Endothelial cell of umbilical vein (primary cell): Measurements from ENCODE around the gene CSN1S1. TPM values are rescaled to one million over a fixed set of nuclear protein-coding genes. Genes with fewer than 3 reads are reported as not detected.

Source experiments
- BruUV-seq: library from RNA; stranded (reverse); fragments of 400-500 nt; replicated peaks from 2 replicates; lab custom pipeline; 2021; lab: Mats Ljungman, UMichigan
- CTCF ChIA-PET: fragments of 300-600, 350-600 bp; sonication (Branson Sonifier 250); formaldehyde crosslinking; loops from one replicate; lab custom pipeline; 2021; ENCODE audit warnings: antibody characterized with exemption, inconsistent platforms; lab: Charles Lee
- POLR2A ChIA-PET: fragments of 300-600, 350-600 bp; sonication (Branson Sonifier 250); formaldehyde crosslinking; loops from one replicate; lab custom pipeline; 2021; ENCODE audit warnings: antibody characterized with exemption, inconsistent platforms; lab: Charles Lee
- DNase-seq: peaks from one replicate; pipeline ENCODE4 v3.0.0-alpha.2; 2011; ENCODE audit warnings: low read depth, low spot score
- FAIRE-seq: peaks from 2 replicates; lab custom pipeline; 2011; peaks lifted over from hg19 to GRCh38; lab: Jason Lieb, UNC
- H2AFZ ChIP-seq: 2 replicates; pipeline ENCODE4 v1.6.0; 2012; ENCODE audit warnings: low read depth, low read length, control low read depth, inconsistent platforms
- H3K27ac ChIP-seq: 2 replicates; pipeline ENCODE4 v1.5.1; 2011; ENCODE audit warnings: low read depth, mild to moderate bottlenecking, control low read depth, low read length, moderate library complexity; ENCODE audit not compliant: insufficient read depth
- H3K27me3 ChIP-seq, 2 experiments: 2 replicates each; pipeline versions ENCODE4 v1.6.0 to v1.6.1; 2011; ENCODE audit warnings: low read length in 2 of 2, mixed read lengths in 1 of 2; ENCODE audit not compliant: control insufficient read depth in 2 of 2, insufficient read depth in 2 of 2
- H3K36me3 ChIP-seq, 2 experiments: 2 replicates in 1 of 2; 3 replicates in 1 of 2; pipeline ENCODE4 v1.5.1; 2011; ENCODE audit warnings: low read length in 2 of 2, mild to moderate bottlenecking in 1 of 2, moderate library complexity in 1 of 2; ENCODE audit not compliant: control insufficient read depth in 2 of 2, insufficient read depth in 2 of 2; ENCODE audit errors: extremely low read depth in 1 of 2
- H3K4me1 ChIP-seq: 3 replicates; pipeline ENCODE4 v1.5.1; 2011; ENCODE audit warnings: mild to moderate bottlenecking, low read length; ENCODE audit not compliant: control insufficient read depth, insufficient read depth; ENCODE audit errors: extremely low read depth
- H3K4me2 ChIP-seq: 2 replicates; pipeline ENCODE4 v1.6.1; 2011; ENCODE audit warnings: low read length, control low read depth, mixed read lengths; ENCODE audit not compliant: insufficient read depth
- H3K4me3 ChIP-seq, 3 experiments: fragments of 200-600 bp in 1 of 3; sonication (generic), shearing (Covaris generic) in 1 of 3; replicated peaks in 1 of 3; 2 replicates each; pipeline ENCODE4 v1.5.1; 2011 to 2016; ENCODE audit warnings: control low read depth in 3 of 3, low read length in 3 of 3, mild to moderate bottlenecking in 2 of 3, inconsistent platforms in 1 of 3, low read depth in 1 of 3, moderate library complexity in 1 of 3; ENCODE audit not compliant: insufficient read depth in 1 of 3
- H3K79me2 ChIP-seq: 2 replicates; pipeline ENCODE4 v1.6.0; 2012; ENCODE audit warnings: low read length, inconsistent platforms; ENCODE audit not compliant: control insufficient read depth, insufficient read depth
- H3K9ac ChIP-seq: replicated peaks from 2 replicates; pipeline ENCODE3; 2011; ENCODE audit warnings: low read length, control low read depth; ENCODE audit not compliant: insufficient read depth; ENCODE audit errors: extremely low read depth
- H3K9me1 ChIP-seq: replicated peaks from 3 replicates; pipeline ENCODE4 v1.6.0; 2011; ENCODE audit warnings: mild to moderate bottlenecking, low read length; ENCODE audit not compliant: control insufficient read depth, insufficient read depth; ENCODE audit errors: extremely low read depth
- H3K9me3 ChIP-seq: replicated peaks from 2 replicates; pipeline ENCODE4 v1.5.1; 2012; ENCODE audit warnings: low read length, inconsistent platforms; ENCODE audit not compliant: control insufficient read depth, insufficient read depth
- H4K20me1 ChIP-seq: replicated peaks from 2 replicates; pipeline ENCODE3; 2011; ENCODE audit warnings: mild to moderate bottlenecking, low read length; ENCODE audit not compliant: control insufficient read depth, insufficient read depth; ENCODE audit errors: extremely low read depth
- FOS ChIP-seq: IDR thresholded peaks from 2 replicates; pipeline ENCODE4 v1.6.1; 2011; ENCODE audit warnings: mild to moderate bottlenecking, low read length, moderate library complexity, borderline replicate concordance; ENCODE audit not compliant: insufficient read depth
- GATA2 ChIP-seq: IDR thresholded peaks from 2 replicates; pipeline ENCODE4 v1.7.0; 2011; ENCODE audit warnings: low read depth, mild to moderate bottlenecking, moderate library complexity, mixed read lengths, low read length; ENCODE audit not compliant: insufficient read length, insufficient read depth
- JUN ChIP-seq: IDR thresholded peaks from 2 replicates; pipeline ENCODE4 v1.6.1; 2011; ENCODE audit warnings: borderline replicate concordance, low read depth; ENCODE audit not compliant: insufficient read length, insufficient read depth
- dilution Hi-C: fragments of 300-500 bp; cut with MboI; formaldehyde crosslinking; loops from one replicate; pipeline ENCODE4 v1.15.0; 2019; ENCODE audit warnings: low sequenced_read_pairs; ENCODE audit not compliant: extremely low pct_ligation_motif_present
- intact Hi-C: fragments of 100-400 bp; cut with micrococcal nuclease; formaldehyde crosslinking; loops from one replicate; pipeline ENCODE4 v1.10.0; 2022
- polyA plus RNA-seq, 4 experiments: library from polyadenylated mRNA; depleted of rRNA in 3 of 4; stranded (reverse) in 3 of 4; unstranded in 1 of 4; fragments of >200 nt; gene quantifications; 2 replicates each; pipeline versions ENCODE4 v1.2.1 to v1.2.3, GENCODE V29; 2011 to 2012; ENCODE audit warnings: missing spikeins in 1 of 4
- total RNA-seq: library from RNA; stranded (reverse); gene quantifications from 2 replicates; pipeline ENCODE4 v1.2.3, GENCODE V29; 2021

Gene CSN1S1
- total and polyA plus RNA-seq, 2 donors (not counting 3 experiments of a cell fraction or from before 2014, with no cell fraction given) = not detected

- H3K36me3 ChIP-seq = no peaks in the 10 kb centered on the region
- no peak overlapping the region for H3K9ac ChIP-seq
- H3K9me3 ChIP-seq = no peaks in the 10 kb centered on the region
- no peak overlapping the region for H3K4me3 ChIP-seq
- no peak overlapping the region for H3K4me2 ChIP-seq
- H3K9me1 ChIP-seq = no peaks in the 10 kb centered on the region
- intact Hi-C loops = no loop called here
- H3K79me2 ChIP-seq = no peaks in the 10 kb centered on the region
- no peak for TF ChIP-seq GATA2
- TF ChIP-seq FOS = no peak
- ChIA-PET POLR2A (no interaction called here), CTCF (no interaction called here)
- dilution Hi-C loops = no loop called here
- no peak overlapping the region for H3K27ac ChIP-seq
- no TSS peak for BruUV-seq
- no peak for FAIRE-seq
- no peaks in the 10 kb centered on the region for H3K4me1 ChIP-seq
- no peaks in the 10 kb centered on the region for H4K20me1 ChIP-seq
- DNase-seq = no peak
- no peak overlapping the region for H2AFZ ChIP-seq
- H3K27me3 ChIP-seq = peaks cover 2 to 4% of the 10 kb centered on the region in 2 experiments
Observed at GRCh38 chr4:69974631-69975030, 43.8 kb downstream of the CSN1S1 start.

GRCh38 chr4:69977582-69977981 lies 46.7 kb downstream of the CSN1S1 start:
- no peaks in the 10 kb centered on the region for H3K79me2 ChIP-seq
- POLR2A ChIA-PET = no interaction called here
- H3K9me1 ChIP-seq = no peaks in the 10 kb centered on the region
- FAIRE-seq = no peak
- no peak for TF ChIP-seq JUN
- H3K4me1 ChIP-seq = no peaks in the 10 kb centered on the region
- no peak overlapping the region for H3K4me3 ChIP-seq
- no peaks in the 10 kb centered on the region for H4K20me1 ChIP-seq
- dilution Hi-C loops = no loop called here
- CTCF ChIA-PET = interaction anchor here (0.8 kb wide), 1 partner anchor 206 kb away, joined by 3 read pairs; no protein-coding TSS in a partner anchor
- no peaks in the 10 kb centered on the region for H3K36me3 ChIP-seq
- no peaks in the 10 kb centered on the region for H3K9me3 ChIP-seq
- H3K9ac ChIP-seq = no peak overlapping the region
- no peak overlapping the region for H3K27ac ChIP-seq
- no peak for DNase-seq
- no peak overlapping the region for H2AFZ ChIP-seq
- peaks cover 0 to 3% of the 10 kb centered on the region in 2 experiments for H3K27me3 ChIP-seq
- H3K4me2 ChIP-seq = no peak overlapping the region
- no TSS peak for BruUV-seq
- intact Hi-C loops = no loop called here
